K562 (cell line): Measurements from ENCODE around the gene CACNA1I. TPM values are rescaled to one million over a fixed set of nuclear protein-coding genes. Genes with fewer than 3 reads are reported as not detected.

Experiments
- ATAC-seq: fragments of 200-7000 bp; cut with Tn5 transposase; 3 replicates; pipeline ENCODE4 v1.9.1; 2020; ENCODE audit warnings: moderate library complexity
- BruUV-seq: library from RNA; stranded (reverse); fragments of 400-500 nt; replicated peaks from 2 replicates; lab custom pipeline; 2021; lab: Mats Ljungman, UMichigan
- CTCF ChIA-PET: fragments of 300-600 bp; formaldehyde crosslinking; extraction: SDS; loops from one replicate; lab custom pipeline; 2021; ENCODE audit warnings: low intra/inter-chr PET ratio; lab: Yijun Ruan, JAX
- POLR2A ChIA-PET: fragments of 300-600, 350-650 bp; sonication (Branson Sonifier 250); formaldehyde crosslinking; extraction: SDS; loops from one replicate; lab custom pipeline; 2021; ENCODE audit warnings: antibody characterized with exemption, inconsistent platforms; lab: Yijun Ruan, JAX
- DNase-seq, 4 experiments: peaks; one replicate each; pipeline versions ENCODE4 v3.0.0 to v3.0.0-alpha.2; 2011 to 2018; ENCODE audit warnings: low spot score in 3 of 4, mixed read lengths in 3 of 4; ENCODE audit errors: extremely low read depth in 1 of 4
- FAIRE-seq: peaks from 2 replicates; lab custom pipeline; 2011; peaks lifted over from hg19 to GRCh38; lab: Jason Lieb, UNC
- H2AFZ ChIP-seq: 2 replicates; pipeline ENCODE4 v1.6.0; 2011; ENCODE audit warnings: low read depth, low read length, control low read depth, inconsistent platforms
- H3K27ac ChIP-seq: fragments of 200-600 bp; 3 replicates; pipeline ENCODE4 v1.8.0; 2011; ENCODE audit warnings: low read depth, mild to moderate bottlenecking, control low read depth, inconsistent platforms, low read length, moderate library complexity, mixed read lengths; ENCODE audit errors: extremely low read depth
- H3K27me3 ChIP-seq, 2 experiments: fragments of 300-600 bp in 1 of 2; 2 replicates in 1 of 2; 3 replicates in 1 of 2; pipeline versions ENCODE4 v1.6.0 to v1.8.0; 2011; ENCODE audit warnings: inconsistent platforms in 2 of 2, low read length in 2 of 2, mild to moderate bottlenecking in 1 of 2, mixed read lengths in 1 of 2, moderate library complexity in 1 of 2; ENCODE audit not compliant: control insufficient read depth in 2 of 2, insufficient read depth in 2 of 2
- H3K36me3 ChIP-seq: fragments of 300-600 bp; 3 replicates; pipeline ENCODE4 v1.8.0; 2011; ENCODE audit warnings: mild to moderate bottlenecking, low read length, inconsistent platforms; ENCODE audit not compliant: control insufficient read depth, insufficient read depth
- H3K4me1 ChIP-seq, 2 experiments: fragments of 200-600 bp in 1 of 2; replicated peaks in 1 of 2; 2 replicates in 1 of 2; 3 replicates in 1 of 2; pipeline versions ENCODE4 v1.5.1 to v1.8.0; 2011; ENCODE audit warnings: inconsistent platforms in 2 of 2, low read length in 2 of 2, mild to moderate bottlenecking in 1 of 2, mixed read lengths in 1 of 2, moderate library complexity in 1 of 2; ENCODE audit not compliant: control insufficient read depth in 2 of 2, insufficient read depth in 2 of 2
- H3K4me2 ChIP-seq: 2 replicates; pipeline ENCODE4 v1.6.1; 2011; ENCODE audit warnings: low read length, control low read depth, inconsistent platforms, mixed read lengths; ENCODE audit not compliant: insufficient read depth
- H3K4me3 ChIP-seq: fragments of 200-600 bp; sonication (generic), shearing (Covaris generic); 2 replicates; pipeline ENCODE4 v1.5.1; 2016; ENCODE audit warnings: control low read depth, inconsistent platforms
- H3K79me2 ChIP-seq: fragments of 200-600 bp; 3 replicates; pipeline ENCODE4 v1.8.0; 2011; ENCODE audit warnings: low read length, inconsistent platforms; ENCODE audit not compliant: control insufficient read depth, insufficient read depth
- H3K9ac ChIP-seq, 2 experiments: 2 replicates each; pipeline versions ENCODE4 v1.6.0 to v1.6.1; 2011; ENCODE audit warnings: low read depth in 2 of 2, low read length in 2 of 2, control low read depth in 1 of 2, inconsistent platforms in 1 of 2, mild to moderate bottlenecking in 1 of 2, mixed read lengths in 1 of 2; ENCODE audit not compliant: insufficient read depth in 1 of 2
- H3K9me1 ChIP-seq: one replicate; pipeline ENCODE4 v1.6.0; 2011; ENCODE audit warnings: inconsistent platforms, mild to moderate bottlenecking, low read length, moderate library complexity; ENCODE audit not compliant: control insufficient read depth, insufficient read depth
- H3K9me3 ChIP-seq: replicated peaks from 2 replicates; pipeline ENCODE4 v1.5.1; 2011; ENCODE audit warnings: low read depth, low read length, inconsistent platforms; ENCODE audit not compliant: control insufficient read depth, insufficient read depth
- H4K20me1 ChIP-seq: replicated peaks from 2 replicates; pipeline ENCODE4 v1.6.1; 2011; ENCODE audit warnings: low read length, inconsistent platforms, mixed read lengths; ENCODE audit not compliant: control insufficient read depth, insufficient read depth
- ZBTB9 ChIP-seq: fragments of 450-650 bp; formaldehyde crosslinking; IDR thresholded peaks from 2 replicates; pipeline ENCODE4 v1.4.0; 2020; ENCODE audit warnings: mild to moderate bottlenecking, moderate library complexity
- WGBS: fragments of 100-300 bp; shearing (Covaris generic); methylation state at CpG from one replicate; pipeline ENCODE4 v1.1.6; 2016; ENCODE audit warnings: low coverage, mixed read lengths; ENCODE audit not compliant: insufficient coverage; ENCODE audit errors: missing lambda C conversion rate; 5-methylcytosine and 5-hydroxymethylcytosine counted together
- in situ Hi-C: fragments of 300-500 bp; cut with MboI; formaldehyde crosslinking; loops from 4 replicates; pipeline ENCODE4 v1.15.0; 2018; ENCODE audit warnings: inconsistent platforms, mixed read lengths
- intact Hi-C: fragments of 100-400 bp; cut with micrococcal nuclease; formaldehyde crosslinking; loops from 2 replicates; pipeline ENCODE4 v1.14.2; 2022
- polyA plus RNA-seq, 8 experiments: library from polyadenylated mRNA; depleted of rRNA in 4 of 8; stranded (reverse) in 5 of 8; unstranded in 3 of 8; fragments of >200 nt; fragmentation: Nextera tagmentation in 2 of 8; fragmentation: Illumina TruSeq in 1 of 8; extraction: Ambion mirVana in 2 of 8; extraction: Trizol in 1 of 8; gene quantifications; 2 replicates each; pipeline versions ENCODE4 v1.2.1 to v1.2.3, GENCODE V29; 2011 to 2014; ENCODE audit warnings: inconsistent platforms in 1 of 8, missing spikeins in 1 of 8
- total RNA-seq, 7 experiments: library from RNA; depleted of rRNA in 6 of 7; stranded (reverse); fragments of >200 nt in 6 of 7; fragmentation: Illumina TruSeq in 2 of 7; extraction: Trizol in 2 of 7; gene quantifications; 2 replicates each; pipeline versions ENCODE4 v1.2.1 to v1.2.3, GENCODE V29; 2011 to 2021; ENCODE audit warnings: low replicate concordance in 1 of 7

Gene CACNA1I
- total and polyA plus RNA-seq, 9 of the 15 experiments (the other 6 are each of a cell fraction or from before 2014, with no cell fraction given), result 0.01 to 0.79 (median 0.32) TPM; not detected in 1

DNA sequence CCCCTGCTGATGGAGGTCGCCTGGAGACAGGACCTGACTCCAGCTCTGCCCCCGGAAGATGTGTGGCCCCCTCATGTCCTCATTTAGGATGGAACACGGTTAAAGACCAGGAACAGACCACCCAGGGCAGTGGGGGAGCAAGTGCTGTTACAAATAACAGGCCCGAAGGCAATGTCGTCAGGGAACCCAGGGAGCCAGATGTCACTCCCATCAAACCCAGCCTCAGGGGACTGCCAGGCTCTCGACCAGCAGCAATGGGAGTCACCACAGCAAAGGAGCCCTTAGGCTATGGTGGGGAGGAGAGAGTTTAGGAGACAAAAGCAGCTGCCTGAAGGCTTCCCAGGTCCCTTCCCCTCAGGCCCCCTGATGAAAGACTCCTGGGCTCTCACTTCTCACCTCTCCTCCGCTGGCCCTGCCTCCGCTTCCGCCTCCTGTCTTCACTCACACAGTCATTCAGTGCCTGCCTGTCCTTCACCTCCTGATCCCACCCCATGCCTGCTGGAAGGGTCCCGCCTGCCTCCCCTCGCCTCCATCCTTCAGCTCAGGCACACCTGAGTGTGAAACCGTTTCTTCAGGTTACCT lies 42.4 kb upstream of the CACNA1I start:
- in situ Hi-C loops, result no loop called here
- FAIRE-seq (no peak), ATAC-seq (no peak), DNase-seq (no peak)
- Histone ChIP-seq H3K9ac (peak overlapping the region in 1 of 2 experiments; percentile 72; a peak in 2 of 4 replicates), H3K27ac (no peak overlapping the region; the same call in 2 of the 3 replicates), H3K4me2 (no peak overlapping the region), H3K4me1 (peaks cover 27 to 57% of the 10 kb centered on the region in 2 experiments; a peak in 4 of 5 replicates), H3K9me3 (no peaks in the 10 kb centered on the region), H4K20me1 (peaks cover 10% of the 10 kb centered on the region), H3K79me2 (peaks cover 61% of the 10 kb centered on the region), H2AFZ (no peak overlapping the region), H3K36me3 (peaks cover 62% of the 10 kb centered on the region), H3K27me3 (no peaks in the 10 kb centered on the region), H3K4me3 (no peak overlapping the region), H3K9me1 (no peaks in the 10 kb centered on the region)
- POLR2A ChIA-PET, result interaction anchor here (0.6 to 4.2 kb wide), 10 partner anchors 8 to 906 kb away, joined by 3 to 42 read pairs (median 3); partner anchors contain the start of genes ATF4 and RPL3
- BruUV-seq, result no TSS peak
- CTCF ChIA-PET, result interaction anchor here (2.1 kb wide), 1 partner anchor 34 kb away, joined by 18 read pairs; no protein-coding TSS in a partner anchor
- no peak for TF ChIP-seq ZBTB9
- intact Hi-C loops, result loop anchor here (10.0 kb wide), 1 partner anchor 353 kb away; no protein-coding TSS in a partner anchor
- WGBS, result 86% methylated on average over 12 of the region's 12 CpGs
